ENCODE measurements around the gene PRL.

DNA sequence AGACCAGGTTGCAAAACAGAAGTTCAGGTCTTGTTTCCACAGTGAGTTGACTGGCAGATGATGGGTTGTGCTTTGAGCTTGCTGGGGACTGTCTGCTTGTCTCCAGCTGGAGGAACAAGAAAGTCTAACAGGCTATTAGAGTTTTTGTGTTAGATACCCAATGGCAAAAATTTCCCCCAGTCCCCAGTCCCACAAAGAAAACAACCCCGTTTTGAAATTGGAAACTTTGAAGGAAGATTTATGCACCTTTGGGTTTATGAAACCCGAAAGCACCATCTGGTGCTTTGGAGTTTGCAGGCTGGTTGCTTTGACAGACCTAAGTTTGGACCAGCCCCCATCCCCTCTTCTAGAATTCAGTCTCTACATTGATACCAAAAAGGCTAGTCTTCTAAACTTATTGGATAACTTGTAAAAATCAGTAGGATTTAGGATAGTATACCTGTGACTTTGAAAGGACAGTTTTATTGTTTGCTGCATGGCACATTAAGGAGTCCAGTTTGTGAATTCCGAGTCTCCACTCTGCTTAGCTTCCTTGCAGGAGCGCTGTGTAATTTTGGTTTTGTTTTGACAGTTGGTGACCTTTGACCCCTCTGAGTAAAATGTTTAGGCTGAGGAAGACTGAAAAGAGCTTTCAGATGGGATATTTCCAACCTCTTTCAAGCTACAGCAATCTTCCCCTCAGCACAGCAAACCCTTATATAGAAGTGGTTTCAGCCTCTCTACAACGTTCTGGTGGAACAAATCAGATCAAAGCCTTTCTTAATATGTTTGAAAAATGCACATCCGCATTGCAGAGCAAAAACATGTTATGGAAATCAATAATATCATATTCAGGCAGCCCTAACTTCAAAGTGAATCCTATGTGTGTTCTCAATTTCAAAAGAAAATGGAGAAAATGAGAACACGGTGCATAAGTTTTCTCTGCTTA is 25.5 kb upstream of the PRL start:
- TF ChIP-seq, protein P1, sequence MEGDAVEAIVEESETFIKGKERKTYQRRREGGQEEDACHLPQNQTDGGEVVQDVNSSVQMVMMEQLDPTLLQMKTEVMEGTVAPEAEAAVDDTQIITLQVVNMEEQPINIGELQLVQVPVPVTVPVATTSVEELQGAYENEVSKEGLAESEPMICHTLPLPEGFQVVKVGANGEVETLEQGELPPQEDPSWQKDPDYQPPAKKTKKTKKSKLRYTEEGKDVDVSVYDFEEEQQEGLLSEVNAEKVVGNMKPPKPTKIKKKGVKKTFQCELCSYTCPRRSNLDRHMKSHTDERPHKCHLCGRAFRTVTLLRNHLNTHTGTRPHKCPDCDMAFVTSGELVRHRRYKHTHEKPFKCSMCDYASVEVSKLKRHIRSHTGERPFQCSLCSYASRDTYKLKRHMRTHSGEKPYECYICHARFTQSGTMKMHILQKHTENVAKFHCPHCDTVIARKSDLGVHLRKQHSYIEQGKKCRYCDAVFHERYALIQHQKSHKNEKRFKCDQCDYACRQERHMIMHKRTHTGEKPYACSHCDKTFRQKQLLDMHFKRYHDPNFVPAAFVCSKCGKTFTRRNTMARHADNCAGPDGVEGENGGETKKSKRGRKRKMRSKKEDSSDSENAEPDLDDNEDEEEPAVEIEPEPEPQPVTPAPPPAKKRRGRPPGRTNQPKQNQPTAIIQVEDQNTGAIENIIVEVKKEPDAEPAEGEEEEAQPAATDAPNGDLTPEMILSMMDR (IDR thresholded peaks at IDR 0.05; ENCODE audit: insufficient read depth, low read depth, low read length), result no peak
- TF ChIP-seq EZH2 (IDR thresholded peaks at IDR 0.05; ENCODE audit: insufficient read depth, low read length), result no peak

Measured in astrocyte (in vitro differentiated cells and primary cell).